Stimulated activated naive CD8-positive, alpha-beta T cell treated with anti-CD3 and anti-CD28 coated beads, Interleukin-15, amount 100 ng/mL, for 72 hours (primary cell): ENCODE data around the gene TAB2.
"Not testable (repeated sequence)": the region's sequence is repeated elsewhere in the genome, so short reads cannot be mapped to it uniquely, and the experiment has no call there.

Experiments
- ATAC-seq: fragments of 150-1000 bp; cut with Tn5 transposase; 2 replicates; pipeline ENCODE4 v1.10.0; 2021; ENCODE audit warnings: mild to moderate bottlenecking, moderate library complexity
- DNase-seq, 2 donors: peaks; one replicate each; pipeline ENCODE4 v3.0.0; 2021 to 2022
- H3K27ac Mint-ChIP-seq, 2 donors: one replicate each; pipeline ENCODE4 v1.8.0; 2022; ENCODE audit warnings: mild to moderate bottlenecking in 2 of 2, mixed read lengths in 2 of 2, moderate library complexity in 2 of 2
- H3K27me3 Mint-ChIP-seq: one replicate; pipeline ENCODE4 v1.8.0; 2022; ENCODE audit warnings: mixed read lengths
- H3K4me1 Mint-ChIP-seq: one replicate; pipeline ENCODE4 v1.8.0; 2022; ENCODE audit warnings: mild to moderate bottlenecking, mixed read lengths
- H3K4me3 Mint-ChIP-seq, 2 donors: one replicate each; pipeline ENCODE4 v1.8.0; 2022; ENCODE audit warnings: mild to moderate bottlenecking in 2 of 2, mixed read lengths in 2 of 2, moderate library complexity in 1 of 2
- H3K9me3 Mint-ChIP-seq, 2 donors: one replicate each; pipeline ENCODE4 v1.8.0; 2022; ENCODE audit warnings: mixed read lengths in 2 of 2

Gene TAB2

GRCh38 chr6:149300563-149300962 is 16.9 kb upstream of the TAB2 start:
- DNase-seq = no peak
- ATAC-seq = no peak
- no peak overlapping the region for H3K4me3 Mint-ChIP-seq
- peaks cover 6% of the 10 kb centered on the region for H3K4me1 Mint-ChIP-seq
- no peaks in the 10 kb centered on the region for H3K27me3 Mint-ChIP-seq
- H3K27ac Mint-ChIP-seq = no peak overlapping the region
- no peaks in the 10 kb centered on the region for H3K9me3 Mint-ChIP-seq

- no peak overlapping the region for H3K4me3 Mint-ChIP-seq
- H3K9me3 Mint-ChIP-seq = no peaks in the 10 kb centered on the region
- ATAC-seq (no peak), DNase-seq (no peak)
- H3K4me1 Mint-ChIP-seq = peaks cover 6% of the 10 kb centered on the region
- no peaks in the 10 kb centered on the region for H3K27me3 Mint-ChIP-seq
- no peak overlapping the region for H3K27ac Mint-ChIP-seq
Measured at GRCh38 chr6:149302723-149303122, 14.8 kb upstream of the TAB2 start.

GRCh38 chr6:149303468-149303867 is 14.0 kb upstream of the TAB2 start:
- no peak for DNase-seq
- no peak overlapping the region for H3K27ac Mint-ChIP-seq
- H3K27me3 Mint-ChIP-seq = no peaks in the 10 kb centered on the region
- H3K4me1 Mint-ChIP-seq = peaks cover 6% of the 10 kb centered on the region
- H3K9me3 Mint-ChIP-seq = no peaks in the 10 kb centered on the region
- no peak overlapping the region for H3K4me3 Mint-ChIP-seq
- no peak for ATAC-seq

- no peaks in the 10 kb centered on the region for H3K9me3 Mint-ChIP-seq
- H3K27me3 Mint-ChIP-seq = no peaks in the 10 kb centered on the region
- ATAC-seq = no peak
- no peak overlapping the region for H3K27ac Mint-ChIP-seq
- H3K4me3 Mint-ChIP-seq = no peak overlapping the region
- no peak for DNase-seq
- peaks cover 6% of the 10 kb centered on the region for H3K4me1 Mint-ChIP-seq
Measured at GRCh38 chr6:149305372-149305771, 12.1 kb upstream of the TAB2 start.

GRCh38 chr6:149306967-149307366 is 10.5 kb upstream of the TAB2 start:
- peaks cover 6% of the 10 kb centered on the region for H3K4me1 Mint-ChIP-seq
- H3K27ac Mint-ChIP-seq = no peak overlapping the region

GRCh38 chr6:149311293-149311692 is 6.2 kb upstream of the TAB2 start:
- no peak overlapping the region for H3K27ac Mint-ChIP-seq
- no peak overlapping the region for H3K4me3 Mint-ChIP-seq
- ATAC-seq (no peak), DNase-seq (no peak)
- peaks cover 22% of the 10 kb centered on the region for H3K4me1 Mint-ChIP-seq
- H3K9me3 Mint-ChIP-seq = peaks cover 0 to 8% of the 10 kb centered on the region in 2 donors
- H3K27me3 Mint-ChIP-seq = no peaks in the 10 kb centered on the region

More at GRCh38 chr6:149306967-149307366, 10.5 kb upstream of the TAB2 start:
- ATAC-seq (no peak), DNase-seq (no peak)
- Mint-ChIP-seq H3K27me3 (no peaks in the 10 kb centered on the region), H3K4me3 (no peak overlapping the region), H3K9me3 (no peaks in the 10 kb centered on the region)

GRCh38 chr6:149311766-149312165 is 5.7 kb upstream of the TAB2 start:
- ATAC-seq (no peak), DNase-seq (no peak)
- Mint-ChIP-seq H3K9me3 (peaks cover 0 to 8% of the 10 kb centered on the region in 2 donors), H3K4me3 (no peak overlapping the region), H3K27me3 (no peaks in the 10 kb centered on the region), H3K27ac (no peak overlapping the region), H3K4me1 (peaks cover 22% of the 10 kb centered on the region)

GRCh38 chr6:149313070-149313469 is 4.4 kb upstream of the TAB2 start:
- H3K9me3 Mint-ChIP-seq = peaks cover 0 to 8% of the 10 kb centered on the region in 2 donors
- DNase-seq (no peak), ATAC-seq (no peak)
- no peak overlapping the region for H3K4me3 Mint-ChIP-seq
- H3K4me1 Mint-ChIP-seq = peaks cover 22% of the 10 kb centered on the region
- H3K27ac Mint-ChIP-seq = no peak overlapping the region
- no peaks in the 10 kb centered on the region for H3K27me3 Mint-ChIP-seq

GRCh38 chr6:149313861-149314260 is 3.7 kb upstream of the TAB2 start:
- ATAC-seq = no peak
- Mint-ChIP-seq H3K4me3 (no peak overlapping the region), H3K9me3 (peaks cover 0 to 8% of the 10 kb centered on the region in 2 donors), H3K27ac (no peak overlapping the region), H3K27me3 (no peaks in the 10 kb centered on the region), H3K4me1 (peaks cover 22% of the 10 kb centered on the region)
- no peak for DNase-seq

- H3K27ac Mint-ChIP-seq = no peak overlapping the region
- no peak overlapping the region for H3K4me3 Mint-ChIP-seq
- DNase-seq (no peak), ATAC-seq (no peak)
- peaks cover 22% of the 10 kb centered on the region for H3K4me1 Mint-ChIP-seq
- H3K27me3 Mint-ChIP-seq = no peaks in the 10 kb centered on the region
- H3K9me3 Mint-ChIP-seq = peaks cover 0 to 8% of the 10 kb centered on the region in 2 donors
Measured at GRCh38 chr6:149314325-149314905, 3.1 kb upstream of the TAB2 start.

- peak overlapping the region; percentile 80 for H3K4me3 Mint-ChIP-seq
- peaks cover 27% of the 10 kb centered on the region for H3K4me1 Mint-ChIP-seq
Measured at GRCh38 chr6:149316108-149316727, 1.3 kb upstream of the TAB2 start.

GRCh38 chr6:149316740-149317643 is 520 bp upstream of the TAB2 start:
- Mint-ChIP-seq H3K27ac (peak overlapping the region; percentile 89 to 91), H3K4me3 (peak overlapping the region; percentile 80), H3K4me1 (peaks cover 28% of the 10 kb centered on the region), H3K27me3 (no peaks in the 10 kb centered on the region), H3K9me3 (peaks cover 0 to 8% of the 10 kb centered on the region in 2 donors)
- ATAC-seq (peak; percentile 60), DNase-seq (peak; percentile 92)

More at GRCh38 chr6:149316108-149316727, 1.3 kb upstream of the TAB2 start:
- Mint-ChIP-seq H3K27ac (peak overlapping the region; percentile 89 to 91), H3K9me3 (peaks cover 0 to 8% of the 10 kb centered on the region in 2 donors), H3K27me3 (no peaks in the 10 kb centered on the region)
- DNase-seq (no peak), ATAC-seq (no peak)

GRCh38 chr6:149318581-149319286 is 1.2 kb downstream of the TAB2 start:
- peak; percentile 82 for ATAC-seq
- Mint-ChIP-seq H3K4me3 (peak overlapping the region; percentile 80 to 85), H3K27ac (peak overlapping the region; percentile 96 to 97), H3K27me3 (no peaks in the 10 kb centered on the region), H3K4me1 (peaks cover 39% of the 10 kb centered on the region), H3K9me3 (peaks cover 0 to 2% of the 10 kb centered on the region in 2 donors)
- DNase-seq = no peak

GRCh38 chr6:149319422-149319821 is 1.9 kb downstream of the TAB2 start:
- H3K4me1 Mint-ChIP-seq = peaks cover 39% of the 10 kb centered on the region
- H3K4me3 Mint-ChIP-seq = peak overlapping the region; percentile 80 to 85
- no peaks in the 10 kb centered on the region for H3K9me3 Mint-ChIP-seq
- ATAC-seq (no peak), DNase-seq (no peak)
- peak overlapping the region; percentile 96 to 97 for H3K27ac Mint-ChIP-seq
- H3K27me3 Mint-ChIP-seq = no peaks in the 10 kb centered on the region

- peaks cover 39% of the 10 kb centered on the region for H3K4me1 Mint-ChIP-seq
Measured at GRCh38 chr6:149320016-149320415, 2.5 kb downstream of the TAB2 start.

More at GRCh38 chr6:149320016-149320415, 2.5 kb downstream of the TAB2 start:
- peak overlapping the region; percentile 80 to 85 for H3K4me3 Mint-ChIP-seq
- peak in 1 of 2 donors; percentile 19 for DNase-seq
- not testable (repeated sequence) for H3K9me3 Mint-ChIP-seq, H3K27me3 Mint-ChIP-seq, ATAC-seq
- peak overlapping the region; percentile 96 to 97 for H3K27ac Mint-ChIP-seq
